ENCODE data around the gene NFATC4.

NFATC4 gene

GRCh38 chr14:24330973-24331674 is 36.9 kb upstream of the NFATC4 start:
- H3K4me3 ChIP-seq (ENCODE audit: low read depth in 1 of 2, low read length in 2 of 2), result no peak overlapping the region
- H3K4me1 ChIP-seq (ENCODE audit: control insufficient read depth in 1 of 2, insufficient read depth in 2 of 2, low read length in 2 of 2), result peaks cover 15 to 41% of the 10 kb centered on the region in 2 donors
- no peak overlapping the region for H3K27ac ChIP-seq (ENCODE audit: low read length)
- H3K27me3 ChIP-seq (ENCODE audit: low read depth, low read length), result no peaks in the 10 kb centered on the region
- H3K9me3 ChIP-seq (ENCODE audit: control insufficient read depth in 1 of 2, low read length in 2 of 2), result no peaks in the 10 kb centered on the region
- H3K36me3 ChIP-seq (ENCODE audit: control insufficient read depth in 1 of 2, insufficient read depth in 2 of 2, low read length in 2 of 2), result no peaks in the 10 kb centered on the region

- H3K4me1 ChIP-seq (ENCODE audit: control insufficient read depth in 1 of 2, insufficient read depth in 2 of 2, low read length in 2 of 2), result peaks cover 15 to 41% of the 10 kb centered on the region in 2 donors
- no peaks in the 10 kb centered on the region for H3K27me3 ChIP-seq (ENCODE audit: low read depth, low read length)
- no peaks in the 10 kb centered on the region for H3K9me3 ChIP-seq (ENCODE audit: control insufficient read depth in 1 of 2, low read length in 2 of 2)
- H3K27ac ChIP-seq (ENCODE audit: low read length), result no peak overlapping the region
- no peaks in the 10 kb centered on the region for H3K36me3 ChIP-seq (ENCODE audit: control insufficient read depth in 1 of 2, insufficient read depth in 2 of 2, low read length in 2 of 2)
- H3K4me3 ChIP-seq (ENCODE audit: low read depth in 1 of 2, low read length in 2 of 2), result peak overlapping the region in 1 of 2 donors; percentile 60
Observed at GRCh38 chr14:24331731-24332267, 36.2 kb upstream of the NFATC4 start.

- H3K27me3 ChIP-seq (ENCODE audit: low read depth, low read length), result no peaks in the 10 kb centered on the region
- peaks cover 15 to 37% of the 10 kb centered on the region in 2 donors for H3K4me1 ChIP-seq (ENCODE audit: control insufficient read depth in 1 of 2, insufficient read depth in 2 of 2, low read length in 2 of 2)
- H3K4me3 ChIP-seq (ENCODE audit: low read depth in 1 of 2, low read length in 2 of 2), result peak overlapping the region; percentile 52 to 60
- no peaks in the 10 kb centered on the region for H3K9me3 ChIP-seq (ENCODE audit: control insufficient read depth in 1 of 2, low read length in 2 of 2)
- H3K36me3 ChIP-seq (ENCODE audit: control insufficient read depth in 1 of 2, insufficient read depth in 2 of 2, low read length in 2 of 2), result no peaks in the 10 kb centered on the region
- no peak overlapping the region for H3K27ac ChIP-seq (ENCODE audit: low read length)
Observed at GRCh38 chr14:24332268-24332993, 35.6 kb upstream of the NFATC4 start.

- Histone ChIP-seq H3K36me3 (ENCODE audit: control insufficient read depth in 1 of 2, insufficient read depth in 2 of 2, low read length in 2 of 2) (no peaks in the 10 kb centered on the region), H3K27ac (ENCODE audit: low read length) (no peak within 1 kb of the TSS), H3K4me3 (ENCODE audit: low read depth in 1 of 2, low read length in 2 of 2) (peak within 1 kb of the TSS; percentile 47 to 51), H3K4me1 (ENCODE audit: control insufficient read depth in 1 of 2, insufficient read depth in 2 of 2, low read length in 2 of 2) (peaks cover 11 to 40% of the 10 kb centered on the region in 2 donors), H3K27me3 (ENCODE audit: low read depth, low read length) (no peaks in the 10 kb centered on the region), H3K9me3 (ENCODE audit: control insufficient read depth in 1 of 2, low read length in 2 of 2) (no peaks in the 10 kb centered on the region)
Observed at GRCh38 chr14:24334431-24335291, 33.3 kb upstream of the NFATC4 start, which contains the start of gene ADCY4. TSS of gene ADCY4 (minus strand) at chr14:24335071. CDS start at chr14:24334652, 419 bp downstream.

GRCh38 chr14:24335461-24336171 is 32.4 kb upstream of the NFATC4 start:
- Histone ChIP-seq H3K4me3 (ENCODE audit: low read depth in 1 of 2, low read length in 2 of 2) (no peak overlapping the region), H3K27me3 (ENCODE audit: low read depth, low read length) (no peaks in the 10 kb centered on the region), H3K9me3 (ENCODE audit: control insufficient read depth in 1 of 2, low read length in 2 of 2) (no peaks in the 10 kb centered on the region), H3K4me1 (ENCODE audit: control insufficient read depth in 1 of 2, insufficient read depth in 2 of 2, low read length in 2 of 2) (peaks cover 11 to 40% of the 10 kb centered on the region in 2 donors), H3K27ac (ENCODE audit: low read length) (no peak overlapping the region), H3K36me3 (ENCODE audit: control insufficient read depth in 1 of 2, insufficient read depth in 2 of 2, low read length in 2 of 2) (no peaks in the 10 kb centered on the region)

- Histone ChIP-seq H3K27ac (ENCODE audit: low read length) (no peak overlapping the region), H3K4me3 (ENCODE audit: low read depth in 1 of 2, low read length in 2 of 2) (no peak overlapping the region), H3K9me3 (ENCODE audit: control insufficient read depth in 1 of 2, low read length in 2 of 2) (no peaks in the 10 kb centered on the region), H3K4me1 (ENCODE audit: control insufficient read depth in 1 of 2, insufficient read depth in 2 of 2, low read length in 2 of 2) (peaks cover 8 to 33% of the 10 kb centered on the region in 2 donors), H3K27me3 (ENCODE audit: low read depth, low read length) (no peaks in the 10 kb centered on the region), H3K36me3 (ENCODE audit: control insufficient read depth in 1 of 2, insufficient read depth in 2 of 2, low read length in 2 of 2) (no peaks in the 10 kb centered on the region)
Observed at GRCh38 chr14:24337144-24337823, 30.7 kb upstream of the NFATC4 start.

- no peaks in the 10 kb centered on the region for H3K27me3 ChIP-seq (ENCODE audit: low read depth, low read length)
- H3K4me1 ChIP-seq (ENCODE audit: control insufficient read depth in 1 of 2, insufficient read depth in 2 of 2, low read length in 2 of 2), result peaks cover 6 to 28% of the 10 kb centered on the region in 2 donors
- H3K9me3 ChIP-seq (ENCODE audit: control insufficient read depth in 1 of 2, low read length in 2 of 2), result no peaks in the 10 kb centered on the region
- no peak overlapping the region for H3K27ac ChIP-seq (ENCODE audit: low read length)
- H3K4me3 ChIP-seq (ENCODE audit: low read depth in 1 of 2, low read length in 2 of 2), result no peak overlapping the region
- no peaks in the 10 kb centered on the region for H3K36me3 ChIP-seq (ENCODE audit: control insufficient read depth in 1 of 2, insufficient read depth in 2 of 2, low read length in 2 of 2)
Observed at GRCh38 chr14:24337824-24338175, 30.2 kb upstream of the NFATC4 start.

- Histone ChIP-seq H3K36me3 (ENCODE audit: control insufficient read depth in 1 of 2, insufficient read depth in 2 of 2, low read length in 2 of 2) (no peaks in the 10 kb centered on the region), H3K4me1 (ENCODE audit: control insufficient read depth in 1 of 2, insufficient read depth in 2 of 2, low read length in 2 of 2) (peaks cover 5 to 24% of the 10 kb centered on the region in 2 donors), H3K27me3 (ENCODE audit: low read depth, low read length) (no peaks in the 10 kb centered on the region), H3K4me3 (ENCODE audit: low read depth in 1 of 2, low read length in 2 of 2) (peak overlapping the region; percentile 63 to 83), H3K27ac (ENCODE audit: low read length) (no peak overlapping the region), H3K9me3 (ENCODE audit: control insufficient read depth in 1 of 2, low read length in 2 of 2) (no peaks in the 10 kb centered on the region)
Observed at GRCh38 chr14:24338843-24339242, 29.1 kb upstream of the NFATC4 start.

GRCh38 chr14:24339284-24340151 is 28.5 kb upstream of the NFATC4 start, which contains the start of gene RIPK3:
TSS of gene RIPK3 (minus strand) at chr14:24339991. CDS start at chr14:24339826, 165 bp downstream.
- peak within 1 kb of the TSS; percentile 63 to 83 for H3K4me3 ChIP-seq (ENCODE audit: low read depth in 1 of 2, low read length in 2 of 2)
- H3K27me3 ChIP-seq (ENCODE audit: low read depth, low read length), result no peaks in the 10 kb centered on the region
- H3K36me3 ChIP-seq (ENCODE audit: control insufficient read depth in 1 of 2, insufficient read depth in 2 of 2, low read length in 2 of 2), result no peaks in the 10 kb centered on the region
- peak within 1 kb of the TSS; percentile 86 for H3K27ac ChIP-seq (ENCODE audit: low read length)
- H3K9me3 ChIP-seq (ENCODE audit: control insufficient read depth in 1 of 2, low read length in 2 of 2), result no peaks in the 10 kb centered on the region
- peaks cover 0 to 17% of the 10 kb centered on the region in 2 donors for H3K4me1 ChIP-seq (ENCODE audit: control insufficient read depth in 1 of 2, insufficient read depth in 2 of 2, low read length in 2 of 2)
